Gastrocnemius medialis (tissue), 4 donors: ENCODE measurements around the gene INPP5B.
"Not testable (repeated sequence)": the region's sequence is repeated elsewhere in the genome, so short reads cannot be mapped to it uniquely, and the experiment has no call there.

Experiments
- POLR2A ChIP-seq, 2 donors: fragments of 450-650 bp; IDR thresholded peaks; one replicate each; pipeline ENCODE4 v1.6.1; 2017; ENCODE audit warnings: antibody characterized with exemption in 2 of 2, mild to moderate bottlenecking in 2 of 2, moderate library complexity in 2 of 2
- TF ChIP-seq, protein P1 (sequence below), 5 experiments: fragments of 450-650 bp in 3 of 5; fragments of 200-600 bp in 2 of 5; sonication (generic) in 2 of 5; IDR thresholded peaks in 4 of 5; conservative IDR thresholded peaks in 1 of 5; 1 replicate in 4 of 5; 2 replicates in 1 of 5; pipeline ENCODE4 v1.5.1; 2016 to 2019; ENCODE audit warnings: antibody characterized with exemption in 5 of 5, mild to moderate bottlenecking in 3 of 5, moderate library complexity in 3 of 5

DNA sequence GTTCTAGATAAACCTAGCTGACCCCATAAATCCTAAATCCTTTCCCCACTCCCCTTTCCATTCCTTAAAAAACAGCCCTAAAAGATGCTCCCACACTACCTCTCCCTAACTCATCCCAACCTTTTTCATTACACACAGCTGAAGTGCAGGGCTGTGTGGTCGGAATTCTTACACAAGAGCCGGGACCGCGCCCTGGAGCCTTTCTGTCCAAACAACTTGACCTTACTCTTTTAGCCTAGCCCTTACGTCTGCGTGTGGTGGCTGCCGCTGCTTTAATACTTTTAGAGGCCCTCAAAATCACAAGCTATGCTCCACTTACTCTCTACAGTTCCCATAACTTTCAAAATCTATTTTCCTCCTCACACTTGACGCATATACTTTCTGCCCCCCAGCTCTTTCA is 36.0 kb downstream of the INPP5B start:
- TF ChIP-seq, protein P1, sequence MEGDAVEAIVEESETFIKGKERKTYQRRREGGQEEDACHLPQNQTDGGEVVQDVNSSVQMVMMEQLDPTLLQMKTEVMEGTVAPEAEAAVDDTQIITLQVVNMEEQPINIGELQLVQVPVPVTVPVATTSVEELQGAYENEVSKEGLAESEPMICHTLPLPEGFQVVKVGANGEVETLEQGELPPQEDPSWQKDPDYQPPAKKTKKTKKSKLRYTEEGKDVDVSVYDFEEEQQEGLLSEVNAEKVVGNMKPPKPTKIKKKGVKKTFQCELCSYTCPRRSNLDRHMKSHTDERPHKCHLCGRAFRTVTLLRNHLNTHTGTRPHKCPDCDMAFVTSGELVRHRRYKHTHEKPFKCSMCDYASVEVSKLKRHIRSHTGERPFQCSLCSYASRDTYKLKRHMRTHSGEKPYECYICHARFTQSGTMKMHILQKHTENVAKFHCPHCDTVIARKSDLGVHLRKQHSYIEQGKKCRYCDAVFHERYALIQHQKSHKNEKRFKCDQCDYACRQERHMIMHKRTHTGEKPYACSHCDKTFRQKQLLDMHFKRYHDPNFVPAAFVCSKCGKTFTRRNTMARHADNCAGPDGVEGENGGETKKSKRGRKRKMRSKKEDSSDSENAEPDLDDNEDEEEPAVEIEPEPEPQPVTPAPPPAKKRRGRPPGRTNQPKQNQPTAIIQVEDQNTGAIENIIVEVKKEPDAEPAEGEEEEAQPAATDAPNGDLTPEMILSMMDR (IDR thresholded peaks at IDR 0.05 in 4 of 5, conservative IDR thresholded peaks at IDR 0.05 in 1 of 5), result not testable (repeated sequence)
- not testable (repeated sequence) for TF ChIP-seq POLR2A (IDR thresholded peaks at IDR 0.05)
